Measurements from ENCODE around the gene RAPGEF5.

DNA sequence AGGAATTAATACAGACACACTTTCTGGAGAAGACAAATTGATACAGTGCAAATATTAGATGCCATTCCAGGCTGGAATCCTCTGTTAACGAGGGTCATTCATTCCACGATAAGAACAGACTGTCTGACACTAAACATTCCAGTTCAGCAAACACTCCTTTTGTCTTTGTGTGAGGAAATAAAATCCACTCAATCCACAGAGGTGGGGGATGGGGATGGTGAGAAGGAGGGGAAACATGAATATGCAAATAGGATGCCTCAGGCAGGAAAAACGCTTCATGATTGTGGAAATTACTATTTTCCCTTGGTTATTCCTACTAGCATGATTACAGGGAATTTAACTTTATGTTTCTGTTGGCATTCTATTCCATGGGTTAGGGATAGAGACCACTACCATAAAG lies 214.4 kb downstream of the RAPGEF5 start:
- TF ChIP-seq, protein P1, sequence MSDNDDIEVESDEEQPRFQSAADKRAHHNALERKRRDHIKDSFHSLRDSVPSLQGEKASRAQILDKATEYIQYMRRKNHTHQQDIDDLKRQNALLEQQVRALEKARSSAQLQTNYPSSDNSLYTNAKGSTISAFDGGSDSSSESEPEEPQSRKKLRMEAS (IDR thresholded peaks at IDR 0.05), result no peak
- TF ChIP-seq RAD21 (IDR thresholded peaks at IDR 0.05; ENCODE audit: low read depth) (no peak), EZH2 (IDR thresholded peaks at IDR 0.05) (no peak), POLR2AphosphoS5 (IDR thresholded peaks at IDR 0.05; ENCODE audit: low read depth, low read length) (no peak), REST (IDR thresholded peaks at IDR 0.05; ENCODE audit: low read depth) (no peak), EZH2phosphoT487 (IDR thresholded peaks at IDR 0.05; ENCODE audit: borderline replicate concordance) (no peak)
- TF ChIP-seq, protein P2, sequence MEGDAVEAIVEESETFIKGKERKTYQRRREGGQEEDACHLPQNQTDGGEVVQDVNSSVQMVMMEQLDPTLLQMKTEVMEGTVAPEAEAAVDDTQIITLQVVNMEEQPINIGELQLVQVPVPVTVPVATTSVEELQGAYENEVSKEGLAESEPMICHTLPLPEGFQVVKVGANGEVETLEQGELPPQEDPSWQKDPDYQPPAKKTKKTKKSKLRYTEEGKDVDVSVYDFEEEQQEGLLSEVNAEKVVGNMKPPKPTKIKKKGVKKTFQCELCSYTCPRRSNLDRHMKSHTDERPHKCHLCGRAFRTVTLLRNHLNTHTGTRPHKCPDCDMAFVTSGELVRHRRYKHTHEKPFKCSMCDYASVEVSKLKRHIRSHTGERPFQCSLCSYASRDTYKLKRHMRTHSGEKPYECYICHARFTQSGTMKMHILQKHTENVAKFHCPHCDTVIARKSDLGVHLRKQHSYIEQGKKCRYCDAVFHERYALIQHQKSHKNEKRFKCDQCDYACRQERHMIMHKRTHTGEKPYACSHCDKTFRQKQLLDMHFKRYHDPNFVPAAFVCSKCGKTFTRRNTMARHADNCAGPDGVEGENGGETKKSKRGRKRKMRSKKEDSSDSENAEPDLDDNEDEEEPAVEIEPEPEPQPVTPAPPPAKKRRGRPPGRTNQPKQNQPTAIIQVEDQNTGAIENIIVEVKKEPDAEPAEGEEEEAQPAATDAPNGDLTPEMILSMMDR (IDR thresholded peaks at IDR 0.05 in 2 of 3, conservative IDR thresholded peaks at IDR 0.05 in 1 of 3; ENCODE audit: borderline replicate concordance in 1 of 3, insufficient read depth in 1 of 3, low read depth in 2 of 3, low read length in 2 of 3), result no peak
